PC-3 (cell line): ENCODE measurements around the gene TRIM68. TPM values are rescaled to one million over a fixed set of nuclear protein-coding genes. Genes with fewer than 3 reads are reported as not detected.

Source experiments
- ATAC-seq: fragments of 200-7000 bp; cut with Tn5 transposase; 2 replicates; pipeline ENCODE4 v1.9.1; 2020; ENCODE audit warnings: mild to moderate bottlenecking, moderate library complexity
- BruUV-seq: library from RNA; stranded (reverse); fragments of 400-500 nt; replicated peaks from 2 replicates; lab custom pipeline; 2021; lab: Mats Ljungman, UMichigan
- CTCF ChIA-PET: fragments of 300-600 bp; sonication (Branson Sonifier 250); formaldehyde crosslinking; loops from one replicate; lab custom pipeline; 2022; ENCODE audit warnings: antibody characterized with exemption; lab: Charles Lee
- POLR2A ChIA-PET: fragments of 300-600 bp; sonication (Branson Sonifier 250); formaldehyde crosslinking; loops from one replicate; lab custom pipeline; 2022; ENCODE audit warnings: antibody characterized with exemption; ENCODE audit not compliant: unreplicated experiment; lab: Charles Lee
- DNase-seq: peaks from one replicate; pipeline ENCODE4 v3.0.0-alpha.2; 2015
- H2AFZ ChIP-seq: fragments of 300-600 bp; sonication (generic); 2 replicates; pipeline ENCODE4 v1.6.0; 2016; ENCODE audit warnings: antibody characterized with exemption, low read length
- H3F3A ChIP-seq: fragments of 300-600 bp; sonication (generic); one replicate; pipeline ENCODE4 v1.6.0; 2017; ENCODE audit warnings: antibody characterized with exemption, low read length, control low read depth, mild to moderate bottlenecking; ENCODE audit not compliant: unreplicated experiment
- H3K27ac ChIP-seq: fragments of 300-600 bp; sonication (generic); 2 replicates; pipeline ENCODE4 v1.5.1; 2016; ENCODE audit warnings: mild to moderate bottlenecking, low read length
- H3K27me3 ChIP-seq: fragments of 300-600 bp; sonication (generic); 2 replicates; pipeline ENCODE4 v1.6.1; 2016; ENCODE audit warnings: low read length, mixed read lengths
- H3K36me3 ChIP-seq: fragments of 300-600 bp; sonication (generic); 2 replicates; pipeline ENCODE4 v1.6.1; 2016; ENCODE audit warnings: low read depth, mixed run types, low read length, mixed read lengths
- H3K4me1 ChIP-seq: fragments of 300-600 bp; sonication (generic); 2 replicates; pipeline ENCODE4 v1.5.1; 2016; ENCODE audit warnings: low read length; ENCODE audit not compliant: insufficient read depth
- H3K4me2 ChIP-seq: fragments of 300-600 bp; sonication (generic); 2 replicates; pipeline ENCODE4 v1.6.0; 2016; ENCODE audit warnings: low read length
- H3K4me3 ChIP-seq: fragments of 300-600 bp; sonication (generic); 2 replicates; pipeline ENCODE4 v1.5.1; 2016; ENCODE audit warnings: mild to moderate bottlenecking, low read length, mixed read lengths
- H3K79me2 ChIP-seq: fragments of 300-600 bp; sonication (generic); 2 replicates; pipeline ENCODE4 v1.6.1; 2017; ENCODE audit warnings: low read length, mixed read lengths
- H3K9ac ChIP-seq: fragments of 300-600 bp; sonication (generic); 2 replicates; pipeline ENCODE4 v1.6.0; 2016; ENCODE audit warnings: mild to moderate bottlenecking, low read length
- H3K9me2 ChIP-seq: fragments of 300-600 bp; sonication (generic); replicated peaks from 2 replicates; pipeline ENCODE4 v1.6.1; 2016; ENCODE audit warnings: mixed run types, low read length, mixed read lengths
- H3K9me3 ChIP-seq: fragments of 300-600 bp; sonication (generic); 2 replicates; pipeline ENCODE4 v1.6.1; 2016; ENCODE audit warnings: low read length, mixed read lengths
- H4K20me1 ChIP-seq: fragments of 300-600 bp; sonication (generic); 2 replicates; pipeline ENCODE4 v1.6.1; 2016; ENCODE audit warnings: low read length, mixed read lengths
- EZH2 ChIP-seq: fragments of 300-600 bp; sonication (generic); IDR thresholded peaks from one replicate; pipeline ENCODE4 v1.6.1; 2017; ENCODE audit warnings: antibody characterized with exemption, mild to moderate bottlenecking, low read length; ENCODE audit not compliant: unreplicated experiment
- EZH2phosphoT487 ChIP-seq: fragments of 300-600 bp; sonication (generic); IDR thresholded peaks from 2 replicates; pipeline ENCODE4 v1.6.1; 2018; ENCODE audit warnings: mild to moderate bottlenecking, antibody characterized with exemption, low read length, borderline replicate concordance
- intact Hi-C: fragments of 100-400 bp; cut with micrococcal nuclease; formaldehyde crosslinking; loops from 2 replicates; pipeline ENCODE4 v1.9.0; 2023
- total RNA-seq: library from RNA; depleted of rRNA; stranded (reverse); fragments of >200 nt; gene quantifications from 2 replicates; pipeline ENCODE4 v1.2.3, GENCODE V29; 2014
- TF ChIP-seq, protein P1 (sequence below): fragments of 300-600 bp; sonication (generic); conservative IDR thresholded peaks from 2 replicates; pipeline ENCODE4 v1.5.1; 2017; ENCODE audit warnings: antibody characterized with exemption, low read depth, mild to moderate bottlenecking, low read length

Gene TRIM68
- total RNA-seq, 1 experiment from 2014 or later: 6.1 TPM

DNA sequence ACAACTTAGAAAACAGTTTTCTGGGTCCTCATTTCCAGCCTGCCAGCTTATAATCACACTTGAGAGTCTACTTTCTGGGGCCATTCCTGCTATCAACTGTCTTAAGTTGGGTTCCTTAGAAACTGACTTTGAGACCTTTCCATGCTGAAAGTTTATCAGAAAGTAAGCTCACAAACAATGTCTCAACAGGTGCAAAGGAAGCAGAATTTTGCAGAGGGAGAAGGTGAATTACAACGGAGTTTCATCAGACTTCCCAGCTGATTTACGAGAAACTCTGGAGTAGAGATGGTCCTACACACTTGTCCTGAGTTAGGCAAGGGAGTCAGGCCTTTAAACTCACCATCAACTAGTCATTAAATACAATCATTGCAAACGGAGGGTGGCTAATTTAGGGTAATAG, 31.2 kb downstream of the TRIM68 start:
- no peak overlapping the region for H3K4me3 ChIP-seq
- no peaks in the 10 kb centered on the region for H3K9me2 ChIP-seq
- H3K4me1 ChIP-seq: no peaks in the 10 kb centered on the region
- no TSS peak for BruUV-seq
- no peaks in the 10 kb centered on the region for H3F3A ChIP-seq
- TF ChIP-seq EZH2 (no peak), EZH2phosphoT487 (no peak)
- TF ChIP-seq, protein P1, sequence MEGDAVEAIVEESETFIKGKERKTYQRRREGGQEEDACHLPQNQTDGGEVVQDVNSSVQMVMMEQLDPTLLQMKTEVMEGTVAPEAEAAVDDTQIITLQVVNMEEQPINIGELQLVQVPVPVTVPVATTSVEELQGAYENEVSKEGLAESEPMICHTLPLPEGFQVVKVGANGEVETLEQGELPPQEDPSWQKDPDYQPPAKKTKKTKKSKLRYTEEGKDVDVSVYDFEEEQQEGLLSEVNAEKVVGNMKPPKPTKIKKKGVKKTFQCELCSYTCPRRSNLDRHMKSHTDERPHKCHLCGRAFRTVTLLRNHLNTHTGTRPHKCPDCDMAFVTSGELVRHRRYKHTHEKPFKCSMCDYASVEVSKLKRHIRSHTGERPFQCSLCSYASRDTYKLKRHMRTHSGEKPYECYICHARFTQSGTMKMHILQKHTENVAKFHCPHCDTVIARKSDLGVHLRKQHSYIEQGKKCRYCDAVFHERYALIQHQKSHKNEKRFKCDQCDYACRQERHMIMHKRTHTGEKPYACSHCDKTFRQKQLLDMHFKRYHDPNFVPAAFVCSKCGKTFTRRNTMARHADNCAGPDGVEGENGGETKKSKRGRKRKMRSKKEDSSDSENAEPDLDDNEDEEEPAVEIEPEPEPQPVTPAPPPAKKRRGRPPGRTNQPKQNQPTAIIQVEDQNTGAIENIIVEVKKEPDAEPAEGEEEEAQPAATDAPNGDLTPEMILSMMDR: no peak
- H2AFZ ChIP-seq: no peak overlapping the region
- DNase-seq (no peak), ATAC-seq (no peak)
- H3K9ac ChIP-seq: no peak overlapping the region
- no peak overlapping the region for H3K27ac ChIP-seq
- CTCF ChIA-PET: no interaction called here
- H3K4me2 ChIP-seq: no peak overlapping the region
- POLR2A ChIA-PET: no interaction called here
- intact Hi-C loops: no loop called here
- H3K36me3 ChIP-seq: no peaks in the 10 kb centered on the region
- no peaks in the 10 kb centered on the region for H3K79me2 ChIP-seq
- H3K9me3 ChIP-seq: no peaks in the 10 kb centered on the region
- no peaks in the 10 kb centered on the region for H4K20me1 ChIP-seq
- H3K27me3 ChIP-seq: peaks cover 59% of the 10 kb centered on the region

DNA sequence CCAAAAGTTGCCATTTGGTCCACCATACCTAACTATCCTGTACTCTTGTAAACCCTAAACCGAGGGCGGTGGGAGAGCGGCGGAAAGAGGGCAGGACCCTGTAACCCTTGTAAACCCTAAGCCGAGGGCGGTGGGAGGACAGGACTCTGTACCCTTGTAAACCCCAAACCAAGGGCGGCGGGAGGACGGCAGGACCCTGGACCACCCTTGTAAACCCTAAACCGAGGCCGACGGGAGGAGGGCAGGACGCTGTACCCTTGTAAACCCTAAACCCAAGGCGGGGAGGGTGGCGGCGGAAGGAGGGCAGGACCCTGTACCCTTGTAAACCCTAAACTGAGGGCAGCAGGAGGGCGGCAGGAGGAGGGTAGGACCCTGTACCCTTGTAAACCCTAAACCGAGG, 39.0 kb downstream of the TRIM68 start:
- Histone ChIP-seq H2AFZ (no peak overlapping the region), H3K36me3 (no peaks in the 10 kb centered on the region), H4K20me1 (no peaks in the 10 kb centered on the region), H3K9me2 (no peaks in the 10 kb centered on the region), H3K4me2 (no peak overlapping the region), H3K79me2 (no peaks in the 10 kb centered on the region), H3K27me3 (peaks cover 18% of the 10 kb centered on the region; the same call in 1 of the 2 replicates), H3K4me3 (no peak overlapping the region), H3F3A (no peaks in the 10 kb centered on the region), H3K9ac (no peak overlapping the region), H3K27ac (no peak overlapping the region), H3K4me1 (no peaks in the 10 kb centered on the region), H3K9me3 (no peaks in the 10 kb centered on the region)
- CTCF ChIA-PET: no interaction called here
- ATAC-seq (no peak), DNase-seq (no peak)
- BruUV-seq: no TSS peak
- intact Hi-C loops: no loop called here
- no peak for TF ChIP-seq EZH2phosphoT487
- no peak for TF ChIP-seq EZH2
- TF ChIP-seq, protein P1: no peak
- POLR2A ChIA-PET: no interaction called here

DNA sequence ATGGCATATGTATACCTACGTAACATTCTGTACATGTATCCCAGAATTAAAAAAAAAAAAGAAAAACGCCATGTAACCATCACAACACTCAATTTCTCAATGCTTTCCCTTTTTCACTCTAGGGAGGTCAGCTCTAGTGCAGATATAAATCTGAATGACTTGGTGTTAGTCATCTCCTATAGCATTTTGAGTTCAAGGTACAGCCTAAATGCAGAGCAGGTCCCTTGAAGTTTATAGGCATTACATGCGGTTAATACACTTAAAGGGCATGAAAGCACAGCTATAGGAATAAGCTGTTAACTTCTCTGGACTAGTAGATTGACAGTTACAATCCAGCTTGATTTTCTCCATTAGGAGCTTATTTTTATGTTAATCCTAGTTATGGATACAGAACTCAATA, 42.7 kb downstream of the TRIM68 start:
- Histone ChIP-seq H3K9me2 (no peaks in the 10 kb centered on the region), H3F3A (no peaks in the 10 kb centered on the region), H3K79me2 (no peaks in the 10 kb centered on the region), H3K27ac (no peak overlapping the region), H3K4me2 (no peak overlapping the region), H3K36me3 (no peaks in the 10 kb centered on the region), H3K4me1 (no peaks in the 10 kb centered on the region), H3K27me3 (peaks cover 10% of the 10 kb centered on the region; the same call in 1 of the 2 replicates), H2AFZ (no peak overlapping the region), H3K9me3 (no peaks in the 10 kb centered on the region), H3K4me3 (no peak overlapping the region), H3K9ac (no peak overlapping the region), H4K20me1 (no peaks in the 10 kb centered on the region)
- ChIA-PET CTCF (no interaction called here), POLR2A (no interaction called here)
- BruUV-seq: no TSS peak
- DNase-seq: peak; percentile 34
- ATAC-seq: no peak; the same call in 1 of the 2 replicates
- TF ChIP-seq, protein P1: no peak
- TF ChIP-seq EZH2phosphoT487: no peak
- TF ChIP-seq EZH2: no peak
- intact Hi-C loops: no loop called here
